NT2/D1 (cell line): ENCODE data around the gene DCC.

Experiments
- SUZ12 ChIP-seq: IDR thresholded peaks from 2 replicates; pipeline ENCODE4 v1.6.1; 2011; ENCODE audit not compliant: insufficient read length, insufficient read depth; ENCODE audit errors: extremely low read depth
- YY1 ChIP-seq: IDR thresholded peaks from 2 replicates; pipeline ENCODE4 v1.6.1; 2011; ENCODE audit not compliant: insufficient read length, insufficient read depth
- ZNF274 ChIP-seq: IDR thresholded peaks from 2 replicates; pipeline ENCODE4 v1.6.1; 2011; ENCODE audit warnings: mild to moderate bottlenecking, low read depth, low read length

GRCh38 chr18:53536908-53537307 lies 1196.9 kb downstream of the DCC start:
- TF ChIP-seq SUZ12 (no peak), ZNF274 (no peak), YY1 (no peak)
